Measurements from ENCODE around the gene LRRN4CL.
A peak's percentile ranks its signal among the peaks of the same experiment; 100 is the strongest.

LRRN4CL gene

DNA sequence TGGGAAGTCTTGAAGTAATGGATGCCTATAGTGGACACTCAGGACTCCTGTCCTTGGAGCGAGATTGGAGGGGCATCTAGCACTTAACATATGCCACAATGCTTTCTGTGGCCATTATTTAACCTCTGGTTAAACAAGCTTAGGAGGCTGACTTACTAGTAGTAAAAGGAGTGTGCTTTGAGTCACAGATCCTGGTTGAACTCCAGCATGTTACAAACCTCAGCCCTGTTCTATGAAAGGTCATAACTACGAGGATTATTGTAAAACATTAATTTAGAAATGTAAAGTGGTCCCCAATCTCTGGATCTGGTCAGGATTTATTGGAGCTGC is 16.2 kb downstream of the LRRN4CL start:
- TF ChIP-seq CTCF (conservative IDR thresholded peaks at IDR 0.05; ENCODE audit: low read depth, low read length) = no peak
- no peak for DNase-seq (ENCODE audit: low read depth)
- no peak overlapping the region for H3K4me3 ChIP-seq (ENCODE audit: low read length)

- TF ChIP-seq CTCF (conservative IDR thresholded peaks at IDR 0.05; ENCODE audit: low read depth, low read length) = no peak
- peak; percentile 61 for DNase-seq (ENCODE audit: low read depth)
- H3K4me3 ChIP-seq (ENCODE audit: low read length) = peak within 1 kb of the TSS; percentile 85
Observed at GRCh38 chr11:62671608-62672389, 17.5 kb downstream of the LRRN4CL start, which contains the start of the genes LBHD1 and UQCC3. LBHD1 (minus strand) TSS chr11:62672267; CDS start chr11:62670031, 2,236 bp downstream. UQCC3 (plus strand) TSS chr11:62671673; CDS start chr11:62671746, 73 bp downstream.

DNA sequence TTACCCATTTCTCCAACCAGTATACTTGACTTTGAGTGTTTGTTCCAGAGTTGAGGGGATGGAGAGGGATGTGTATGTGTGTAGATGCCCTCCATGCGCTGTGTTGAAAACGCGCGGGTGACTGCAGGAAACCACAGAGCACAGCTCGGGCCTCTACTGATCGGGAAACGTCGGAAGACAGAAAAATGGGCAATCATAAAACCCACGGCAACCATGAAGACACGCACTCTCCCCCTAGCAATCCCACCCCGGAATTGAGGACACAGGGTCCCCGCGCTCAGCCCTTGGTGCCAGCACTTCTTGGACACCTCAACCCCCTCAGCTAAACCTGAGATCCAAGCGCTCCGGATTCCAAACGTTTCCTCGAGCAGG is 18.1 kb downstream of the LRRN4CL start:
- no peak for TF ChIP-seq CTCF (conservative IDR thresholded peaks at IDR 0.05; ENCODE audit: low read depth, low read length)
- no peak for DNase-seq (ENCODE audit: low read depth)
- peak overlapping the region; percentile 85 for H3K4me3 ChIP-seq (ENCODE audit: low read length)

GRCh38 chr11:62669420-62670161 is 19.7 kb downstream of the LRRN4CL start:
- no peak overlapping the region for H3K4me3 ChIP-seq (ENCODE audit: low read length)
- no peak for TF ChIP-seq CTCF (conservative IDR thresholded peaks at IDR 0.05; ENCODE audit: low read depth, low read length)

GRCh38 chr11:62667460-62667859 is 21.9 kb downstream of the LRRN4CL start:
- H3K4me3 ChIP-seq (ENCODE audit: low read length) = peak overlapping the region; percentile 0
- no peak for TF ChIP-seq CTCF (conservative IDR thresholded peaks at IDR 0.05; ENCODE audit: low read depth, low read length)

More at GRCh38 chr11:62669420-62670161, 19.7 kb downstream of the LRRN4CL start:
- no peak for DNase-seq (ENCODE audit: low read depth)

DNA sequence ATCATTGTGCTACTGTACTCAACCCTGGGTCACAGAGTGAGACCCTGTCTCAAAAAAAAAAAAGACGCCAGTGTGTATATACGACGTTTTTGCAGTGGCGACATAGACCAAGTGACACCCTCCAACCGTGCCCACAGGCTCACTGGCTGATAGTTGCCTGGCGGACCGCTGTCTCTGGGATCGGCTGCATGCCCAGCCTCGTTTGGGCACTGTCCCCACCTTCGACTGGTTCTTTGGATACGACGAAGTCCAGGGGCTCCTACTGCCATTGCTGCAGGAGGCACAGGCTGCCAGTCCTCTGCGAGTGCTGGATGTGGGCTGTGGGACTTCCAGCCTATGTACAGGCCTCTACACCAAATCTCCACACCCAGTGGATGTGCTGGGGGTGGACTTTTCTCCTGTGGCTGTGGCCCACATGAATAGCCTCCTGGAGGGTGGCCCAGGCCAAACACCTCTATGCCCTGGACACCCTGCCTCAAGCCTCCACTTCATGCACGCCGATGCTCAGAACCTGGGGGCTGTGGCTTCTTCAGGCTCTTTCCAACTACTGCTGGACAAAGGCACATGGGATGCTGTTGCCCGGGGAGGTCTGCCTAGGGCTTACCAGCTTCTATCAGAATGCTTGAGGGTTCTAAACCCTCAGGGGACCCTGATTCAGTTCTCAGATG is 22.9 kb downstream of the LRRN4CL start:
- H3K4me3 ChIP-seq (ENCODE audit: low read length) = peak overlapping the region; percentile 88
- no peak for DNase-seq (ENCODE audit: low read depth)
- no peak for TF ChIP-seq CTCF (conservative IDR thresholded peaks at IDR 0.05; ENCODE audit: low read depth, low read length)

More at GRCh38 chr11:62667460-62667859, 21.9 kb downstream of the LRRN4CL start:
- DNase-seq (ENCODE audit: low read depth) = no peak
